ENCODE data around the gene COG2. TPM values are rescaled to one million over a fixed set of nuclear protein-coding genes. Genes with fewer than 3 reads are reported as not detected.
"Not testable (repeated sequence)": the region's sequence is repeated elsewhere in the genome, so short reads cannot be mapped to it uniquely, and the experiment has no call there.

COG2 gene
- 10 to 100 TPM; 21.3 to 40.1 (median 33.4) TPM for polyA plus RNA-seq (ENCODE audit: insufficient read length in 4 of 4)

- DNase-seq (ENCODE audit: low read depth in 4 of 4, low spot score in 3 of 4), result peak; percentile 79 to 86 (median 85)
These were observed at the start of gene COG2 for GRCh38 chr1:230642263-230642959. Gene COG2, plus strand, starts transcription at chr1:230642481. Its CDS starts 126 bp downstream, at chr1:230642607.

- DNase-seq (ENCODE audit: low read depth in 4 of 4, low spot score in 3 of 4), result no peak
These were observed 49.4 kb upstream of the COG2 start for GRCh38 chr1:230592848-230593414.

- no peak for DNase-seq (ENCODE audit: low read depth in 4 of 4, low spot score in 3 of 4)
These were observed 48.0 kb upstream of the COG2 start for GRCh38 chr1:230594214-230594773.

GRCh38 chr1:230595181-230595580 lies 47.1 kb upstream of the COG2 start:
- DNase-seq (ENCODE audit: low read depth in 4 of 4, low spot score in 3 of 4), result no peak

GRCh38 chr1:230596306-230596705 lies 46.0 kb upstream of the COG2 start:
- DNase-seq (ENCODE audit: low read depth in 4 of 4, low spot score in 3 of 4), result no peak

GRCh38 chr1:230598745-230599144 lies 43.5 kb upstream of the COG2 start:
- no peak for DNase-seq (ENCODE audit: low read depth in 4 of 4, low spot score in 3 of 4)

GRCh38 chr1:230599926-230600656 lies 42.2 kb upstream of the COG2 start:
- no peak for DNase-seq (ENCODE audit: low read depth in 4 of 4, low spot score in 3 of 4)

GRCh38 chr1:230600657-230601400 lies 41.5 kb upstream of the COG2 start:
- not testable (repeated sequence) for DNase-seq (ENCODE audit: low read depth in 4 of 4, low spot score in 3 of 4)

GRCh38 chr1:230609208-230609607 lies 33.1 kb upstream of the COG2 start:
- DNase-seq (ENCODE audit: low read depth in 4 of 4, low spot score in 3 of 4), result no peak

- DNase-seq (ENCODE audit: low read depth in 4 of 4, low spot score in 3 of 4), result no peak
These were observed 31.7 kb upstream of the COG2 start for GRCh38 chr1:230610589-230610988.

GRCh38 chr1:230611128-230611877 lies 31.0 kb upstream of the COG2 start:
- DNase-seq (ENCODE audit: low read depth in 4 of 4, low spot score in 3 of 4), result no peak

- no peak for DNase-seq (ENCODE audit: low read depth in 4 of 4, low spot score in 3 of 4)
These were observed 30.4 kb upstream of the COG2 start for GRCh38 chr1:230611878-230612235.

GRCh38 chr1:230612651-230613050 lies 29.6 kb upstream of the COG2 start:
- DNase-seq (ENCODE audit: low read depth in 4 of 4, low spot score in 3 of 4), result no peak

GRCh38 chr1:230614121-230614520 lies 28.2 kb upstream of the COG2 start:
- DNase-seq (ENCODE audit: low read depth in 4 of 4, low spot score in 3 of 4), result no peak

- DNase-seq (ENCODE audit: low read depth in 4 of 4, low spot score in 3 of 4), result no peak
These were observed 23.7 kb upstream of the COG2 start for GRCh38 chr1:230618537-230618936.

- no peak for DNase-seq (ENCODE audit: low read depth in 4 of 4, low spot score in 3 of 4)
These were observed 21.5 kb upstream of the COG2 start for GRCh38 chr1:230620649-230621323.

GRCh38 chr1:230621324-230622030 lies 20.8 kb upstream of the COG2 start:
- no peak for DNase-seq (ENCODE audit: low read depth in 4 of 4, low spot score in 3 of 4)

GRCh38 chr1:230622151-230622550 lies 20.1 kb upstream of the COG2 start:
- no peak for DNase-seq (ENCODE audit: low read depth in 4 of 4, low spot score in 3 of 4)

Measured in left renal pelvis (tissue), 4 donors.